WTC11 (cell line): ENCODE data around the gene LGMN. TPM values are rescaled to one million over a fixed set of nuclear protein-coding genes. Genes with fewer than 3 reads are reported as not detected.

ENCODE experiments used
- ATAC-seq: fragments of 200-7000 bp; cut with Tn5 transposase; 2 replicates; pipeline ENCODE4 v1.10.0; 2021; ENCODE audit warnings: mild to moderate bottlenecking, moderate library complexity
- CTCF ChIA-PET: fragments of 300-600 bp; sonication (Branson Sonifier 250); formaldehyde crosslinking; loops from one replicate; lab custom pipeline; 2021; ENCODE audit warnings: antibody characterized with exemption; lab: Charles Lee
- POLR2A ChIA-PET: fragments of 350-600 bp; sonication (Branson Sonifier 250); formaldehyde crosslinking; loops from one replicate; lab custom pipeline; 2021; ENCODE audit warnings: antibody characterized with exemption; lab: Charles Lee
- DNase-seq: peaks from one replicate; pipeline ENCODE4 v3.0.0; 2021; ENCODE audit warnings: low spot score
- H3K27ac Mint-ChIP-seq: 2 replicates; pipeline ENCODE4 v1.8.0; 2021; ENCODE audit warnings: mixed read lengths
- H3K27me3 Mint-ChIP-seq: 2 replicates; pipeline ENCODE4 v1.8.0; 2021; ENCODE audit warnings: low read depth, mild to moderate bottlenecking, moderate library complexity, mixed read lengths
- H3K36me3 Mint-ChIP-seq: 2 replicates; pipeline ENCODE4 v1.8.0; 2021; ENCODE audit warnings: mixed read lengths
- H3K4me1 Mint-ChIP-seq: 2 replicates; pipeline ENCODE4 v1.8.0; 2022; ENCODE audit warnings: mixed read lengths
- H3K4me3 Mint-ChIP-seq: 2 replicates; pipeline ENCODE4 v1.8.0; 2021; ENCODE audit warnings: mild to moderate bottlenecking, moderate library complexity, mixed read lengths
- H3K9me3 Mint-ChIP-seq: 2 replicates; pipeline ENCODE4 v1.8.0; 2021; ENCODE audit warnings: mixed read lengths
- AR ChIP-seq: fragments of 250-450 bp; sonication (Bioruptor Pico); IDR thresholded peaks from 2 replicates; pipeline ENCODE4 v1.9.0; 2021; ENCODE audit warnings: mild to moderate bottlenecking
- ARID4B ChIP-seq: sonication (generic); formaldehyde crosslinking; IDR thresholded peaks from 2 replicates; pipeline ENCODE4 v1.8.0; 2023; ENCODE audit warnings: missing genetic modification reagents, mild to moderate bottlenecking, borderline replicate concordance
- ATF2 ChIP-seq: sonication (generic); formaldehyde crosslinking; IDR thresholded peaks from 2 replicates; pipeline ENCODE4 v1.8.1; 2022; ENCODE audit warnings: low read depth, missing genetic modification reagents, borderline replicate concordance
- CBFB ChIP-seq: sonication (generic); formaldehyde crosslinking; IDR thresholded peaks from 2 replicates; pipeline ENCODE4 v1.8.1; 2022; ENCODE audit warnings: mild to moderate bottlenecking, low read depth, missing genetic modification reagents
- ELF4 ChIP-seq: sonication (generic); formaldehyde crosslinking; IDR thresholded peaks from 2 replicates; pipeline ENCODE4 v1.8.1; 2022; ENCODE audit warnings: low read depth, mild to moderate bottlenecking, moderate library complexity, missing genetic modification reagents
- HMGXB4 ChIP-seq: sonication (generic); formaldehyde crosslinking; IDR thresholded peaks from 2 replicates; pipeline ENCODE4 v1.8.1; 2023; ENCODE audit warnings: mild to moderate bottlenecking, moderate library complexity, missing genetic modification reagents
- JAZF1 ChIP-seq: fragments of 250-450 bp; sonication (Bioruptor Pico); IDR thresholded peaks from 2 replicates; pipeline ENCODE4 v1.9.0; 2021; ENCODE audit warnings: moderate library complexity, mild to moderate bottlenecking, inconsistent platforms
- JUN ChIP-seq: sonication (generic); formaldehyde crosslinking; IDR thresholded peaks from 2 replicates; pipeline ENCODE4 v1.8.0; 2023; ENCODE audit warnings: mild to moderate bottlenecking, missing genetic modification reagents
- NFATC4 ChIP-seq: fragments of 250-450 bp; sonication (Bioruptor Pico); IDR thresholded peaks from 2 replicates; pipeline ENCODE4 v1.9.0; 2021; ENCODE audit warnings: mild to moderate bottlenecking
- PREB ChIP-seq: sonication (generic); formaldehyde crosslinking; IDR thresholded peaks from 2 replicates; pipeline ENCODE4 v1.8.1; 2022; ENCODE audit warnings: mild to moderate bottlenecking, missing genetic modification reagents, moderate library complexity, borderline replicate concordance
- ZNF396 ChIP-seq: fragments of 250-450 bp; sonication (Bioruptor Pico); IDR thresholded peaks from 2 replicates; pipeline ENCODE4 v1.8.0; 2021; ENCODE audit warnings: mild to moderate bottlenecking, moderate library complexity, borderline replicate concordance
- total RNA-seq: library from RNA; stranded (reverse); gene quantifications from 3 replicates; pipeline ENCODE4 v1.2.3, GENCODE V29; 2021
- TF ChIP-seq, protein P1 (sequence below): fragments of 250-450 bp; sonication (Bioruptor Pico); IDR thresholded peaks from 2 replicates; pipeline ENCODE4 v1.8.0; 2021; ENCODE audit warnings: mild to moderate bottlenecking
- TF ChIP-seq, protein P2 (sequence below): fragments of 250-450 bp; sonication (Bioruptor Pico); IDR thresholded peaks from 2 replicates; pipeline ENCODE4 v1.9.0; 2021; ENCODE audit warnings: moderate library complexity, mild to moderate bottlenecking, inconsistent platforms, borderline replicate concordance

LGMN gene
- total RNA-seq, 1 experiment from 2014 or later: 55.7 TPM

DNA sequence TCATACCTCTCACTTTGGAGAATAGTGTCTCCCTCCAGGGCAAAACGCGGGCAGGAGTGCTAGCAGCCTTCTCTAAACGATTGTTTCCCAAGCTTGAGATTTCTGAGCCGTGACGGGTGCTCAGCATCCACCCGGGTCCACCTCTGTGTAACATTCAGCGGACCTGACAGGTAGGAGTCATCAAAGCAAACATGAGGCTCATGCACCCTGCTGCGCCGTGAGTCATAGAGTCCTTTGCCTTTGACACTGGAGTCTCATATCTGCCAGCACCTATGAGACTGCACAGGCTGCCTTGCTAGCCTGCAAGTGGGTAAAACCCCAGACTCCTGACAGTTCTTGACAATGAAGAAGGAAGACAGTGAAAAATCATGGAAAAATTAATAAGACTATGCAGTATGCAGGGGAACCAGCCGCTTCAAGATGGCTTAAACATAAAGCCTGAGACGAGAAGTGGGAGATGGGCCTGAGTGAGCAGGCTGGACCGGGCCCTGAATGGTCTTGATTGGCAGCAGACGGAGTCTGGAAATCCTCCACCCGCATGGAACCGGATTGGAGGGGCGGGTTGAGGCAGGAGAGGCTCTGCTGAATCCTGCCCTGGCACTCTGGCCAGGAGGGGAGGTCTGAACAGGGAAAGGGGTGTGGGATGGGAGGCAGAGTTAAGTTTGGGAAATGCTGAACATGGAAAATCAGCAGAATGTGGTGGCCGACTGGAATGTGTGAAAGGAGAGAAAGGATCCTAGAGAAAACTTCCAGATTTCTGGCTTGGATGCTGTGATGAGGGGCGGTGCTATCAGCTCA, 54.2 kb downstream of the LGMN start:
- ChIA-PET CTCF (interaction anchor here (1.0 kb wide), 1 partner anchor 445 kb away, joined by 3 read pairs; no protein-coding TSS in a partner anchor), POLR2A (no interaction called here)
- H3K27me3 Mint-ChIP-seq: peaks cover 4% of the 10 kb centered on the region
- H3K9me3 Mint-ChIP-seq: no peaks in the 10 kb centered on the region
- H3K36me3 Mint-ChIP-seq: no peaks in the 10 kb centered on the region
- no peaks in the 10 kb centered on the region for H3K4me1 Mint-ChIP-seq
- no peak for DNase-seq
- H3K4me3 Mint-ChIP-seq: no peak overlapping the region
- TF ChIP-seq JUN (no peak), NFATC4 (CRISPR knock-in tag) (no peak)
- TF ChIP-seq, protein P1, sequence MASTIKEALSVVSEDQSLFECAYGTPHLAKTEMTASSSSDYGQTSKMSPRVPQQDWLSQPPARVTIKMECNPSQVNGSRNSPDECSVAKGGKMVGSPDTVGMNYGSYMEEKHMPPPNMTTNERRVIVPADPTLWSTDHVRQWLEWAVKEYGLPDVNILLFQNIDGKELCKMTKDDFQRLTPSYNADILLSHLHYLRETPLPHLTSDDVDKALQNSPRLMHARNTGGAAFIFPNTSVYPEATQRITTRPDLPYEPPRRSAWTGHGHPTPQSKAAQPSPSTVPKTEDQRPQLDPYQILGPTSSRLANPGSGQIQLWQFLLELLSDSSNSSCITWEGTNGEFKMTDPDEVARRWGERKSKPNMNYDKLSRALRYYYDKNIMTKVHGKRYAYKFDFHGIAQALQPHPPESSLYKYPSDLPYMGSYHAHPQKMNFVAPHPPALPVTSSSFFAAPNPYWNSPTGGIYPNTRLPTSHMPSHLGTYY (CRISPR knock-in tag): no peak
- H3K27ac Mint-ChIP-seq: no peak overlapping the region
- no peak for ATAC-seq

- Mint-ChIP-seq H3K27me3 (peaks cover 17% of the 10 kb centered on the region), H3K36me3 (no peaks in the 10 kb centered on the region), H3K9me3 (no peaks in the 10 kb centered on the region), H3K27ac (no peak overlapping the region), H3K4me1 (no peaks in the 10 kb centered on the region), H3K4me3 (no peak overlapping the region)
- DNase-seq: no peak
- no peak for ATAC-seq
- CTCF ChIA-PET: no interaction called here
- TF ChIP-seq ZNF396 (CRISPR knock-in tag) (no peak), ATF2 (CRISPR knock-in tag) (no peak), HMGXB4 (no peak), NFATC4 (CRISPR knock-in tag) (no peak), ELF4 (CRISPR knock-in tag) (no peak), CBFB (CRISPR knock-in tag) (no peak)
- POLR2A ChIA-PET: no interaction called here
These were observed 55.6 kb downstream of the LGMN start for GRCh38 chr14:92692822-92693226.

- H3K4me1 Mint-ChIP-seq: no peaks in the 10 kb centered on the region
- ChIA-PET CTCF (interaction anchor here (0.6 to 4.8 kb wide), 11 partner anchors 8 to 415 kb away, joined by 3 to 32 read pairs (median 4); no protein-coding TSS in a partner anchor), POLR2A (interaction anchor here (0.6 to 0.7 kb wide), 2 partner anchors 14 to 18 kb away, joined by 3 read pairs; no protein-coding TSS in a partner anchor)
- no peak overlapping the region for H3K4me3 Mint-ChIP-seq
- H3K27me3 Mint-ChIP-seq: peaks cover 27% of the 10 kb centered on the region
- ATAC-seq (no peak), DNase-seq (peak; percentile 28)
- no peaks in the 10 kb centered on the region for H3K36me3 Mint-ChIP-seq
- no peaks in the 10 kb centered on the region for H3K9me3 Mint-ChIP-seq
- no peak overlapping the region for H3K27ac Mint-ChIP-seq
- no peak for TF ChIP-seq AR (CRISPR knock-in tag)
- TF ChIP-seq ARID4B (CRISPR knock-in tag): no peak
- TF ChIP-seq JAZF1 (CRISPR knock-in tag): no peak
- TF ChIP-seq, protein P2, sequence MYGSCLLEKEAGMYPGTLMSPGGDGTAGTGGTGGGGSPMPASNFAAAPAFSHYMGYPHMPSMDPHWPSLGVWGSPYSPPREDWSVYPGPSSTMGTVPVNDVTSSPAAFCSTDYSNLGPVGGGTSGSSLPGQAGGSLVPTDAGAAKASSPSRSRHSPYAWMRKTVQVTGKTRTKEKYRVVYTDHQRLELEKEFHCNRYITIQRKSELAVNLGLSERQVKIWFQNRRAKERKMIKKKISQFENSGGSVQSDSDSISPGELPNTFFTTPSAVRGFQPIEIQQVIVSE (CRISPR knock-in tag): no peak
- TF ChIP-seq PREB (CRISPR knock-in tag): no peak
- no peak for TF ChIP-seq ZNF396 (CRISPR knock-in tag)
These were observed 58.0 kb downstream of the LGMN start for GRCh38 chr14:92690171-92691011.
